ENCODE data around the gene RTEL1. TPM values are rescaled to one million over a fixed set of nuclear protein-coding genes. Genes with fewer than 3 reads are reported as not detected.

The RTEL1 gene
- total and polyA plus RNA-seq, 9 of the 15 experiments (the other 6 are each of a cell fraction or from before 2014, with no cell fraction given), result 0.36 to 61.0 (median 17.9) TPM

DNA sequence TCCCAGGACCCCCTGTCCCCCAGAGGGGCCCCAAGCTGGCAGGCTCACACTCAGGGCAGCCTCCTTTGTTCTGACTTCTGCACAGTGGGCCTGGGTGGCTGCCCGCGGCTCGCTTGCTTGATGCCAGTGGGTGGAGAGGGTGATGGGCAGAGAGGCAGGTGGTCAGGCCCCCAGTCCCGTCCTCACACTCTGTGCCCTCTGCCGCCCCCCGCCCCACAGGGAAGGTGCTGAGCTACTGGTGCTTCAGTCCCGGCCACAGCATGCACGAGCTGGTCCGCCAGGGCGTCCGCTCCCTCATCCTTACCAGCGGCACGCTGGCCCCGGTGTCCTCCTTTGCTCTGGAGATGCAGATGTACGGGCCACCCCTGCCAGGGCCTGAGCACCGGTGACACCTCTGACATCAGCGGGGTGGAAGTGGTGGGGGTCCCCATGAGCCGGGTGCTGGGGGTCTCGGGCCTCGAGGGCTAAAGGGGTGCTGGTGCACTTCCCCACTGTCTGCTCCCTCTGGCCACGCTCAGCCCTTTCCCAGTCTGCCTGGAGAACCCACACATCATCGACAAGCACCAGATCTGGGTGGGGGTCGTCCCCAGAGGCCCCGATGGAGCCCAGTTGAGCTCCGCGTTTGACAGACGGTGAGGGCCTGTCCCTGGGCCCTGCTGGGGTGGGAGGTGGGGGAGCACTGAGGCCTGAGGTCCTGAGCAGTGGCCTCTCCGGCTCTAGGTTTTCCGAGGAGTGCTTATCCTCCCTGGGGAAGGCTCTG is 29.5 kb downstream of the RTEL1 start:
- DNase-seq (ENCODE audit: extremely low read depth in 1 of 4, low spot score in 3 of 4), result no peak

More for the DNA sequence above, 29.5 kb downstream of the RTEL1 start:
- H3K9me3 ChIP-seq (replicated peaks; ENCODE audit: control insufficient read depth, insufficient read depth, low read depth, low read length), result no peaks in the 10 kb centered on the region
- peaks cover 30% of the 10 kb centered on the region; the same call in 2 of the 3 replicates for H3K36me3 ChIP-seq (ENCODE audit: control insufficient read depth, insufficient read depth, low read length)
- no peak for ATAC-seq
- TF ChIP-seq ZBTB7A (IDR thresholded peaks at IDR 0.05; ENCODE audit: borderline replicate concordance, control insufficient read depth, low read depth, low read length) (peak; percentile 21; the same call in 1 of the 2 replicates), POLR2G (IDR thresholded peaks at IDR 0.05; ENCODE audit: low read depth, low read length) (peak; percentile 76), RBFOX2 (IDR thresholded peaks at IDR 0.05; ENCODE audit: low read depth, low read length) (0 out of 2 replicates have a peak, but pooled peaks have one; percentile 13)
- TF ChIP-seq, protein P1, sequence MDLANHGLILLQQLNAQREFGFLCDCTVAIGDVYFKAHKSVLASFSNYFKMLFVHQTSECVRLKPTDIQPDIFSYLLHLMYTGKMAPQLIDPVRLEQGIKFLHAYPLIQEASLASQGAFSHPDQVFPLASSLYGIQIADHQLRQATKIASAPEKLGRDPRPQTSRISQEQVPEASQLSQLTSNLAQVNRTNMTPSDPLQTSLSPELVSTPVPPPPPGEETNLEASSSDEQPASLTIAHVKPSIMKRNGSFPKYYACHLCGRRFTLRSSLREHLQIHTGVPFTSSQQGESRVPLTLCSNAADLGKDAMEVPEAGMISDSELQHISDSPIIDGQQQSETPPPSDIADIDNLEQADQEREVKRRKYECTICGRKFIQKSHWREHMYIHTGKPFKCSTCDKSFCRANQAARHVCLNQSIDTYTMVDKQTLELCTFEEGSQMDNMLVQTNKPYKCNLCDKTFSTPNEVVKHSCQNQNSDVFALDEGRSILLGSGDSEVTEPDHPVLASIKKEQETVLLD (IDR thresholded peaks at IDR 0.05), result no peak
- peaks cover 9 to 72% of the 10 kb centered on the region in 2 experiments for H3K4me1 ChIP-seq (replicated peaks in 1 of 2; ENCODE audit: control insufficient read depth in 2 of 2, insufficient read depth in 2 of 2, low read length in 2 of 2)
- intact Hi-C loops (cut with micrococcal nuclease) (no loop called here), in situ Hi-C loops (cut with MboI) (no loop called here)
- no peak overlapping the region for H3K4me3 ChIP-seq
- H4K20me1 ChIP-seq (replicated peaks; ENCODE audit: control insufficient read depth, insufficient read depth, low read length), result no peaks in the 10 kb centered on the region
- H2AFZ ChIP-seq (ENCODE audit: low read depth, low read length), result no peak overlapping the region
- H3K9ac ChIP-seq (ENCODE audit: insufficient read depth in 1 of 2, low read depth in 2 of 2, low read length in 2 of 2), result peak overlapping the region in 1 of 2 experiments; percentile 91; a peak in 2 of 4 replicates
- no peak for FAIRE-seq
- H3K4me2 ChIP-seq (ENCODE audit: insufficient read depth, low read length), result no peak overlapping the region
- POLR2A ChIA-PET, result interaction anchor here (1.0 to 1.2 kb wide), 3 partner anchors 20 to 25 kb away, joined by 3 to 4 read pairs (median 3); partner anchors contain the start of genes ARFRP1 and ZGPAT
- no peaks in the 10 kb centered on the region for H3K79me2 ChIP-seq (ENCODE audit: control insufficient read depth, insufficient read depth, low read length)
- H3K27me3 ChIP-seq (ENCODE audit: control insufficient read depth in 2 of 2, insufficient read depth in 2 of 2, low read length in 2 of 2), result no peaks in the 10 kb centered on the region
- CTCF ChIA-PET (ENCODE audit: low intra/inter-chr PET ratio), result no interaction called here
- 90% methylated on average over 24 of the region's 29 CpGs for WGBS (ENCODE audit: insufficient coverage, low coverage, missing lambda C conversion rate)
- BruUV-seq (replicated peaks), result no TSS peak
- H3K9me1 ChIP-seq (ENCODE audit: control insufficient read depth, insufficient read depth, low read length), result no peaks in the 10 kb centered on the region
- no peak overlapping the region for H3K27ac ChIP-seq (ENCODE audit: extremely low read depth, low read depth, low read length)
